ENCODE measurements around the gene RPL6. TPM values are rescaled to one million over a fixed set of nuclear protein-coding genes. Genes with fewer than 3 reads are reported as not detected.
"Not testable (repeated sequence)": the region's sequence is repeated elsewhere in the genome, so short reads cannot be mapped to it uniquely, and the experiment has no call there.

Gene RPL6
- 1,708 TPM for polyA plus RNA-seq (2013, experiment 1 of 2; ENCODE audit: insufficient read length)
- 1,774 TPM for polyA plus RNA-seq (2013, experiment 2 of 2; ENCODE audit: insufficient read length)

DNA sequence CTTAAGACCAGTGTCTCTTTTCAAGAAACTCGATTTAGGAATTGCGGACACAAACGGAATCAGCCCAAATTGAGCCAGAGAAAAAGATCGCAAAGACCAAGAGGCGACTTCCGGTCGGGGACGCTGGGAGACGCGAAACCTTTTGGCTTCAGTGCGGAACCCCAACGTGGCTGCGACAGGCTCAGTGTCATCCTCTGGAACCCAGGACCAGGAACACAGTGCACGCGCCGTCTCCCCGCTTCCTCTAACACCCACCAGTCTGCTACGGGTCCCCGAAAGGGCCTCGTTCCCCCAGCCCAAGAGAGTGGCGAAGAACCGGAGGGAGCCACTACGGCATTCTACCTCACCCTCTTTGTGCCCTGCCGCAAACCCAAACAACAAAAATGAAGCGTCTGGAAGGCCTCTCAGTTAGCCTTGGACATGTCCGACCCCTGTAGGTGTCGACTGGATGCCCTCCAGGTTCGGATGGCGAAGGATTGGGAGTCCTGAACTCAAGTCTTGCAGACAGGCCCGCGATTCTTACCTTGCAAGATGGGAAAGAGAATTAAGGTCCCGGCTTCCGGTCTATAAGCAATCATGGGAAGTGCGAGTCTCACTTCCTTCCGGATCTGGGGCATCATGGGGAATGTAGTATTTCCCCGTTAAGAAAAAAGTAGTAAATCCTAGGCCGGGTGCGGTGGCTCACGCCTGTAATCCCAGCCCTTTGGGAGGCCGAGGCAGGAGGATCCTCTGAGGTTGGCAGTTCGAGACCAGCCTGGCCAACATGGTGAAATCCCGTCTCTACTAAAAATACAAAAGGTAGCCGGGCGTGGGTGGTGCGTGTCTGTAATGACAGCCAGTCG is at the start of gene RPL6:
RPL6 (minus strand) TSS at position 542 of the 842 bp plus-strand sequence. CDS start 949 bp downstream, outside the sequence.
- peak; percentile 96 for DNase-seq

DNA sequence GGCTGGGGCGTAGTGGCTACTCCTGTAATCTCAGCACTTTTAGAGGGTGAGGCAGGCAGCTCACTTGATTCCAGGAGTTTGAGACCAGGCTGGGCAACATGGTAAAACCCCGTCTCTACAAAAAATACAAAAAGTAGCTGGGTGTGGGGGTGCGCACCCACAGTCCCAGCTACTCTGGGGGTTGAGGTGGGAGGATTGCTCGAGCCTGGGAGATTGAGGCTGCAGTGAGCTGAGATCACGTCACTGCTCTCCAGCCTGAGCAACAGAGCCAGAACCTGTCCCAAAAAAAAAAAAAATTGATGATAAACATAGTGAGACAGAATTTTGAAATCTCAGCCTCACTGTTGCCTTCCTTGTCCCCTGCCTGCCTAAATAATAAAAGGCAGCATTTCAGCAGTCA is 49.3 kb upstream of the RPL6 start:
- no peak for DNase-seq

DNA sequence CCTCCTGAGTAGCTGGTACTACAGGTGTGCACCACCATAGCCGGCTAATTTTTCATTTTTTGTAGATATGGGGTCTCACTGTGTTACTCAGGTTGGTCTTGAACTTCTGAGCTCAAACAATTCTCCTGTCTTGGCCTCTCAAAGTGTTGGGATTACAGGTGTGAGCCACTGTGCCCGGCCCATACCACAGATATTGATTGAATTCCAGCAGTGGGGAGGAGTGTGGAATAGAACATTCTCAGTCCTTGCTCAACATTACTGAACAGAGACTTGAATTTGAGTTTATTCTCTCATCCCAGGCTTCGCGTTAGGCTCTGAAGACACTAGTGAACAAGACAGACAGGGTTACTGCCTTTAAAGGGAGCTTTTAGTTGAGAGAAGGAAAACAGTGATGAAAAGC is 48.9 kb upstream of the RPL6 start:
- no peak for DNase-seq

DNA sequence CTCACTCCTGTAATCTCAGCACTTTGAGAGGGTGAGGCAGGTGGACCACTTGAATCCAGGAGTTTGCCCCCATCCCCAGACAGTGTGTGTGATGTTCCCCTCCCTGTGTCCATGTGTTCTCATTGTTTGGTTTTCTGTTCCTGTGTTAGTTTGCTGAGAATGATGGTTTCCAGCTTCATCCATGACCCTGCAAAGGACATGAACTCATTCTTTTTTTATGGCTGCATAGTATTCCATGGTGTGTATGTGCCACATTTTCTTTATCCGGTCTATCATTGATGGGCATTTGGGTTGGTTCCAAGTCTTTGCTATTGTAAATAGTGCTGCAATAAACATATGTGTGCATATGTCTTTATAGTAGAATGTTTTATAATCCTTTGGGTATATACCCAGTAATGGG is 47.7 kb upstream of the RPL6 start:
- not testable (repeated sequence) for DNase-seq

- DNase-seq: no peak
These were observed 46.6 kb upstream of the RPL6 start for GRCh38 chr12:112456029-112456428.

DNA sequence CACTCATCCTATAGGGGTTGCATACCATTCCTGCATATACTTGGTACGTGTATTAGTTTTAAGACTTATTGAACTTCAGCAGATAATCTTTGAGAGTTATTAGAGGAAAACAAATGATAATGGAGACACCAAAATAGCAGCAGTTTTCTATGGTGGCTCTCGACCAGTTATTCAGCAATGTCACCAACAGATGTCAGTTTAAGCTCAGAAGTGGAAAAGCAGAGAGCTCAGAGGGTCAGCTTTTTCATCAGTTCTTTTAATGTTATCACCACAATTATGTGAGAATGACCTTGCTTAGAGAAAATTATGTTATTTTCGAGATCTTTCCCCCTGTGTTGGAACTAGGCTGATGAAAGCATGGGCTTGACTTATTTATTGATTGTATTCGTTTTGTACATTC is 41.3 kb upstream of the RPL6 start:
- DNase-seq: no peak

DNA sequence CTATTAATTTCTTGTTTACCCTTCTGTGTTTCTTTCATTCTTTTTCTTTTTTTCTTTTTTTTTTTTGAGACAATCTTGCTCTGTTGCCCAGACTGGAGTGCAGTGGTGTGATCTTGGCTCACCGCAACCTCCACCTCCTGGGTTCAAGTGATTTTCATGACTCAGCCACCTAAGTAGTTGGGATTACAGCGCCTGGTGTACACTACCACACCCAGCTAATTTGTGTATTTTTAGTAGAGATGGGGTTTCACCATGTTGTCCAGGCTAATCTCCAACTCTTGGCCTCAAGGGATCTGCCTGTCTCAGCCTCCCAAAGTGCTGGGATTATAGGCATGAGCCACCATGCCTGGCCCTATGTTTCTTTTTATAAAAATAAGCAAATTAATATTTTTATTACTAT is 38.8 kb upstream of the RPL6 start:
- DNase-seq: not testable (repeated sequence)

DNA sequence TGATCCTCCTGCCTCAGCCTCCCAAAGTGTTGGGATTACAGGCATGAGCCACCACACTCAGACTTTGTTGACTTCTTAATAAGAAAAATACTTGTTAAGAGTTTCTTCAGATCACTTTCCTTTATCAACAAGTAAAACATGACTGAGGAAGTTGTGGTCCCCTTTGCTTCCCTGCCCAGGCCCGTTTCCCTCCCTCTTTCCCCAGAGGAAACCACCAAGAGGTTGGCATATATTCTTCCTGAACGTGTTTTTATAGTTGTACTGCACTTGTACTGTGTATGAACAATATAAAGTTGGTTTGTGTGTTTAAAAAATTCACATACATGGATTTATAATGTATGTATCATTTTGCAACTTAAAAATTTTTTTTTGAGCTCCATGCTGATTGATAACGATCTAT is 37.7 kb upstream of the RPL6 start:
- no peak for DNase-seq

- no peak for DNase-seq
These were observed 36.8 kb upstream of the RPL6 start for GRCh38 chr12:112446008-112446725.

DNA sequence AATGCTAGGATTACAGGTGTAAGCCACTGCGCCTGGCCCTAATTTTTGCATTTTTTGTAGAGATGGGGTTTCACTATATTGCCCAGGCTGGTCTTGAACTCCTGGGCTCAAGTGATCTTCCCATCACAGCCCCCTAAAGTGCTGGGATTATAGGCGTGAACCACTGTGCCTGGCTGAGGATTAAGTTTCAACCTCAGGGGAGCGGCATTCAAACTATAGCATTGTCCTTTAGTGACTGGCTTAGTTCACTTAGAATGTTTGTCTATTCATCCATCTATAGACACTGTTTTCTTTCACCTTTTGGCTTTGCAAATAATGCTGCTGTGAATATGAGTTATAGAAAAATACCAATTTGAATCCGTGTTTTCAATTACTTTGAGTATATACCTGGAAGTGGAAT is 34.5 kb upstream of the RPL6 start:
- DNase-seq: no peak

- not testable (repeated sequence) for DNase-seq
These were observed 31.2 kb upstream of the RPL6 start for GRCh38 chr12:112440653-112441052.

- no peak for DNase-seq
These were observed 30.4 kb upstream of the RPL6 start for GRCh38 chr12:112439769-112440168.

- DNase-seq: not testable (repeated sequence)
These were observed 29.2 kb upstream of the RPL6 start for GRCh38 chr12:112438645-112439044.

- DNase-seq: no peak
These were observed 24.1 kb upstream of the RPL6 start for GRCh38 chr12:112433551-112433950.

GRCh38 chr12:112431965-112432364 is 22.6 kb upstream of the RPL6 start:
- no peak for DNase-seq

GRCh38 chr12:112430929-112431328 is 21.5 kb upstream of the RPL6 start:
- no peak for DNase-seq

GRCh38 chr12:112427760-112428159 is 18.4 kb upstream of the RPL6 start:
- DNase-seq: no peak

DNA sequence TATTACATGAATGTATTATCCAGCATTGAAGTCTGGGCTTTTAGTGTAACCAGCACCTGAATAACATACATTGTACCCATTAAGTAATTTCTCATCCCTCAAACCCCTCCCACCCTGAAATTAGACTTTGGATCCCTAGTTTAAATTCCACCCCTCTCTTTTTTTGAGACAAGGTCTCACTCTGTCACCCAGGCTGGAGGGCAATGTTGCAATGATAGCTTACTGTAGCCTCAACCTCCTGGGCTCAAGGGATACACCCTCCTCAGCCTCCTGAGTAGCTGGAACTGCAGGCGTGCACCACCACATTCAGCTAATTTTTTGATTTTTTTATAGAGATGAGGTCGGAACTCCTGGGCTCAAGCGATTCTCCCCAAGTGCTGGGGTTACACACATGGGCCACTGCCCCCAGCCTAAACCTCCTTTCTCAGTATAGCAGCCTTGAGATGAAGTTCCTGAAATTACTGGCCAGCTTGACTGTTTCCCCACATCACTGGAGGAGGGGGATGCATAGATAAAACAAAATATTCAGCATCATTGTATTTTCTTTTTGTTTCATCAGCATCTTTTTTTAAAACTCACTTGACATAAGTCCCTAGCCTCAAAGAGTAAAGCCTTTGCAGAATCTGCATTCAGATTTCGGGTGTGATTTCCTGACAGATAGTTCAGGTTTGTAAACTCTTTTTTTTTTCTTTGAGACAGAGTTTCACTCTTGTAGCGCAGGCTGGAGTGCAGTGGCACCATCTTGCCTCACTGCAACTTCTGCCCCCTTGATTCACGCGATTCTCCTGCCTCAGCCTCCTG is 16.4 kb upstream of the RPL6 start:
- no peak for DNase-seq

- DNase-seq: no peak
These were observed 14.7 kb upstream of the RPL6 start for GRCh38 chr12:112424126-112424525.

- no peak for DNase-seq
These were observed 13.1 kb upstream of the RPL6 start for GRCh38 chr12:112422531-112422930.

- DNase-seq: no peak
These were observed 12.0 kb upstream of the RPL6 start for GRCh38 chr12:112421363-112421762.

DNA sequence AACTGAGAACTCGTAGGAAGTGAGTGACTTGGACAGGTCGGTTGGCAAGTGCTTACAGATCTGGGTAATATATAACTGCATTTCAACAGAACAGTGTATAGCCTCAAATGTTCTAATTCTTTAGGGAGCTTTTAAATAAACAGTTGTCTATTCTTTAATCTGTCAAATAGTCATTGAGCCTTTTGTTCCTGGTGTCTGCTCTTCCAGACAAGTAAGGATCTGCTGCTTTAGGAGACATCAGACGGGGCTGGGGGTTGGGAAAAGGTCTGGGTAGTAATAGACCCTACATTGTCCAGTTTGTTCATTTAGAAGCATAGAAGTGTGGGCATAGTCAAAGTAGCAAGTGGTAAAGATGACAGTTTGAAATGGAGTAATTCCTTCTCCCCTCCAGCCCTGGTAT is 11.3 kb upstream of the RPL6 start:
- no peak for DNase-seq

Measured in fibroblast of skin of scalp (primary cell).